Right atrium auricular region (tissue), 2 donors: Measurements from ENCODE around the gene NAPEPLD. TPM values are rescaled to one million over a fixed set of nuclear protein-coding genes. Genes with fewer than 3 reads are reported as not detected.

Experiments
- DNase-seq: peaks from one replicate; pipeline ENCODE4 v3.0.0-alpha.2; 2019; ENCODE audit warnings: low spot score
- H3K27ac ChIP-seq, 2 donors: fragments of 200-600 bp; sonication (generic); 1 replicate in 1 of 2; 2 replicates in 1 of 2; pipeline ENCODE4 v1.5.1; 2016 to 2019
- H3K27me3 ChIP-seq, 2 donors: fragments of 200-600 bp; sonication (generic); one replicate each; pipeline versions ENCODE4 v1.5.1 to v1.6.0; 2017 to 2019
- H3K36me3 ChIP-seq: fragments of 200-600 bp; sonication (generic); one replicate; pipeline ENCODE4 v1.5.1; 2016
- H3K4me1 ChIP-seq, 2 donors: fragments of 200-600 bp; sonication (generic); one replicate each; pipeline versions ENCODE4 v1.5.1 to v1.6.0; 2017 to 2019
- H3K4me3 ChIP-seq, 2 donors: fragments of 200-600 bp; sonication (generic); 1 replicate in 1 of 2; 2 replicates in 1 of 2; pipeline ENCODE4 v1.5.1; 2017 to 2019; ENCODE audit warnings: mild to moderate bottlenecking in 1 of 2, moderate library complexity in 1 of 2
- H3K9me3 ChIP-seq, 2 donors: fragments of 200-600 bp; sonication (generic); one replicate each; pipeline ENCODE4 v1.5.1; 2019
- total RNA-seq, 2 donors: library from RNA; depleted of rRNA; stranded (reverse); fragments of >200 nt; gene quantifications; one replicate each; pipeline ENCODE4 v1.1.0, GENCODE V29; 2016
- TF ChIP-seq, protein P1 (sequence below), 2 donors: fragments of 200-600 bp; sonication (generic); IDR thresholded peaks; one replicate each; pipeline ENCODE4 v1.5.1; 2019; ENCODE audit warnings: antibody characterized with exemption in 2 of 2

Gene NAPEPLD
- total RNA-seq, 2 donors from 2014 or later: 5.2 to 8.1 TPM

- TF ChIP-seq, protein P1, sequence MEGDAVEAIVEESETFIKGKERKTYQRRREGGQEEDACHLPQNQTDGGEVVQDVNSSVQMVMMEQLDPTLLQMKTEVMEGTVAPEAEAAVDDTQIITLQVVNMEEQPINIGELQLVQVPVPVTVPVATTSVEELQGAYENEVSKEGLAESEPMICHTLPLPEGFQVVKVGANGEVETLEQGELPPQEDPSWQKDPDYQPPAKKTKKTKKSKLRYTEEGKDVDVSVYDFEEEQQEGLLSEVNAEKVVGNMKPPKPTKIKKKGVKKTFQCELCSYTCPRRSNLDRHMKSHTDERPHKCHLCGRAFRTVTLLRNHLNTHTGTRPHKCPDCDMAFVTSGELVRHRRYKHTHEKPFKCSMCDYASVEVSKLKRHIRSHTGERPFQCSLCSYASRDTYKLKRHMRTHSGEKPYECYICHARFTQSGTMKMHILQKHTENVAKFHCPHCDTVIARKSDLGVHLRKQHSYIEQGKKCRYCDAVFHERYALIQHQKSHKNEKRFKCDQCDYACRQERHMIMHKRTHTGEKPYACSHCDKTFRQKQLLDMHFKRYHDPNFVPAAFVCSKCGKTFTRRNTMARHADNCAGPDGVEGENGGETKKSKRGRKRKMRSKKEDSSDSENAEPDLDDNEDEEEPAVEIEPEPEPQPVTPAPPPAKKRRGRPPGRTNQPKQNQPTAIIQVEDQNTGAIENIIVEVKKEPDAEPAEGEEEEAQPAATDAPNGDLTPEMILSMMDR (IDR thresholded peaks at IDR 0.05): no peak
These were observed 71.6 kb downstream of the NAPEPLD start for GRCh38 chr7:103077318-103077717.

DNA sequence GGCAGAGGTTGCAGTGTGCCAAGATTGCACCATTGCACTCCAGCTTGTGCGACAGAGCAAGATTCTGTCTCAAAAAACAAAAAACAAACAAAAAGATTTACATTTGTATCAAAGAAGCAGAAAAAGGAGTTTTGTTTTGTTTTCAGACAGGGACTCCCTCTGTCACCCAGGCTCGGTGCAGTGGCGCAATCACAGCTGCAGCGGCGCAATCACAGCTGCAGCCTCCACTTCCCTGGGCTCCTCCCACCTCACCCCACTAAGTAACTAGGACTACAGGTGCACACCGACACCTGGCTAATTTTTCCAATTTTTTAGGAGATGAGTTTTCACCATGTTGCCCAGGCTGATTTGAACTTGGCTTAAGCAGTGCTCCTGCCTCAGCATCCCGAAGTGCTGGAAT is 72.1 kb downstream of the NAPEPLD start:
- Histone ChIP-seq H3K36me3 (no peaks in the 10 kb centered on the region), H3K27ac (no peak overlapping the region), H3K9me3 (no peaks in the 10 kb centered on the region), H3K4me3 (no peak overlapping the region), H3K4me1 (peaks cover 0 to 18% of the 10 kb centered on the region in 2 donors), H3K27me3 (no peaks in the 10 kb centered on the region)
- TF ChIP-seq, protein P1 (IDR thresholded peaks at IDR 0.05): no peak
- DNase-seq: no peak

More at GRCh38 chr7:103077318-103077717, 71.6 kb downstream of the NAPEPLD start:
- no peak overlapping the region for H3K4me3 ChIP-seq
- H3K27me3 ChIP-seq: no peaks in the 10 kb centered on the region
- no peaks in the 10 kb centered on the region for H3K36me3 ChIP-seq
- H3K4me1 ChIP-seq: peaks cover 0 to 18% of the 10 kb centered on the region in 2 donors
- no peak overlapping the region for H3K27ac ChIP-seq
- DNase-seq: no peak
- no peaks in the 10 kb centered on the region for H3K9me3 ChIP-seq

GRCh38 chr7:103075337-103075918 is 73.5 kb downstream of the NAPEPLD start:
- no peaks in the 10 kb centered on the region for H3K9me3 ChIP-seq
- H3K27ac ChIP-seq: peak overlapping the region; percentile 86 to 89
- TF ChIP-seq, protein P1 (IDR thresholded peaks at IDR 0.05): no peak
- H3K4me1 ChIP-seq: peaks cover 0 to 18% of the 10 kb centered on the region in 2 donors
- peak overlapping the region; percentile 74 to 75 for H3K4me3 ChIP-seq
- peak; percentile 67 for DNase-seq
- no peaks in the 10 kb centered on the region for H3K27me3 ChIP-seq
- no peaks in the 10 kb centered on the region for H3K36me3 ChIP-seq

DNA sequence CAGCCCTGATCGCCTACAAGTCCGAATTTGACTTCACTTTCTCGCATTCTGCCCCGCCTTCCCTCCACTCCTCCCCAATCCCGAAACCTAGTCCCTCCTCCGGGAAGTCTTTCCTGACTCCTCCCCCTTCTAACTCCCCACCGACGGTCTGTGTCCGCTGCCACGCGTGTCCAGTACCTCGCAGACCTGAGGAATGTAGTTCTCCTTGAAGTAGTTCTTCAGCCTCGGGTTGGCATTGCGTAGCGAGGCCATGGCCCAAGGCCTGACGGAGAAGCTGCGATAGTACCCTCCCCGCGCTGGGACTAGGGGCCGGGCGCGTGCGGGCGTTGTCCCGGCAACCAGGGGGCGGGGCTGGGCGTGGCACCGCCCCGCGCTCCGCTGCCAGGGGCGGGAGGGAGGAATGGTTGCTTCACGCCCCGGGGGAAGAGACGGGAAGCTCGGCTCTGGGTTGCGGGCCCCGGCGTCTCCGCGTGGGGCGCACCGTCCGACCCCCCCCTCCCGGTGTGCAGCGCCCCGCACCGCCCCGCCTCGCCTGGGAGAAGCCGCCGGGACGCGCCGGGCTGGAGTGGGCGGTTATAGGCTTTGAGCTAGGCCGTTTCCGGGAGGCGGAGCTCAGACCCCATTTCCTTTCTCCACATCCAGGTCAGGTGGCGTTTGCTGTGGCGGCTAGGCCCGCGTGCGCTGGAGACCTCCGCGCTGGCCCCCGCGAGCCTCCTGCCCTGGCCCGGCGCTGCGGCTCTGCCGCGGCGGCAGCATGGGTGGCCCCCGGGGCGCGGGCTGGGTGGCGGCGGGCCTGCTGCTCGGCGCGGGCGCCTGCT is 74.2 kb downstream of the NAPEPLD start, which contains the start of the genes ARMC10 and FBXL13:
ARMC10 (plus strand) TSS at position 622 of the 818 bp plus-strand sequence; CDS start at position 755, 133 bp downstream.
FBXL13 (minus strand) TSS at position 278 of the 818 bp plus-strand sequence.
- peak within 1 kb of the TSS; percentile 74 to 75 for H3K4me3 ChIP-seq
- TF ChIP-seq, protein P1 (IDR thresholded peaks at IDR 0.05): peak; percentile 12 to 47
- no peaks in the 10 kb centered on the region for H3K9me3 ChIP-seq
- H3K27ac ChIP-seq: peak within 1 kb of the TSS; percentile 86 to 89
- H3K4me1 ChIP-seq: peaks cover 0 to 18% of the 10 kb centered on the region in 2 donors
- DNase-seq: peak; percentile 89
- no peaks in the 10 kb centered on the region for H3K27me3 ChIP-seq
- H3K36me3 ChIP-seq: no peaks in the 10 kb centered on the region

DNA sequence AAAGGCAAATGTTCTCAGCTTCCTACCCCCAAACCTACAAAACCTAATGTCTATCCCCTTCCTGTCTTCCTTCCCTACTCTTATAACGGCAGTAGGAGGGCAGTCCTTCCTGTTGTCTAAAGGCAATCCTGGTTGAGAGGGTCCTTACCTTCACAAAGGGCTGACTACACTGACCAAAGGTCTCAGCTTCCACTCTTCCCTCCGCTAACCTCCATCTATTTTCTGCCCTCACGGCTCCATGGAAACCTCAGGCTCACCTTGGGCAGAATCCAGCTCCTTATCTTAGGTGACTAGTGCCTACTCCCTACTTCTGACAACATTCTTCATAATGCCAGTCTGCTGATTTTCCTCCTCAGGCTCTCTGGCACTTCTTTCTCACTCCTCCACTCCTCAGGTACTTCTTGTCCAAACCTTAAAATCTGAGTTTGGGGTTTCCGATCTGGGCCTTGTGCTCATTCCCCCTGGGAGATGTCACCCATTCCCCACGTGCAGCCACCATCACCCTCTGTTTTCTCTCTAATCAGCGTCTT is 74.8 kb downstream of the NAPEPLD start:
- TF ChIP-seq, protein P1 (IDR thresholded peaks at IDR 0.05): no peak
- Histone ChIP-seq H3K9me3 (no peaks in the 10 kb centered on the region), H3K36me3 (no peaks in the 10 kb centered on the region), H3K27ac (peak overlapping the region; percentile 86 to 89), H3K4me1 (peaks cover 0 to 18% of the 10 kb centered on the region in 2 donors), H3K4me3 (peak overlapping the region; percentile 74 to 75), H3K27me3 (no peaks in the 10 kb centered on the region)
- DNase-seq: no peak
